ENCODE measurements around the gene IL26.

DNA sequence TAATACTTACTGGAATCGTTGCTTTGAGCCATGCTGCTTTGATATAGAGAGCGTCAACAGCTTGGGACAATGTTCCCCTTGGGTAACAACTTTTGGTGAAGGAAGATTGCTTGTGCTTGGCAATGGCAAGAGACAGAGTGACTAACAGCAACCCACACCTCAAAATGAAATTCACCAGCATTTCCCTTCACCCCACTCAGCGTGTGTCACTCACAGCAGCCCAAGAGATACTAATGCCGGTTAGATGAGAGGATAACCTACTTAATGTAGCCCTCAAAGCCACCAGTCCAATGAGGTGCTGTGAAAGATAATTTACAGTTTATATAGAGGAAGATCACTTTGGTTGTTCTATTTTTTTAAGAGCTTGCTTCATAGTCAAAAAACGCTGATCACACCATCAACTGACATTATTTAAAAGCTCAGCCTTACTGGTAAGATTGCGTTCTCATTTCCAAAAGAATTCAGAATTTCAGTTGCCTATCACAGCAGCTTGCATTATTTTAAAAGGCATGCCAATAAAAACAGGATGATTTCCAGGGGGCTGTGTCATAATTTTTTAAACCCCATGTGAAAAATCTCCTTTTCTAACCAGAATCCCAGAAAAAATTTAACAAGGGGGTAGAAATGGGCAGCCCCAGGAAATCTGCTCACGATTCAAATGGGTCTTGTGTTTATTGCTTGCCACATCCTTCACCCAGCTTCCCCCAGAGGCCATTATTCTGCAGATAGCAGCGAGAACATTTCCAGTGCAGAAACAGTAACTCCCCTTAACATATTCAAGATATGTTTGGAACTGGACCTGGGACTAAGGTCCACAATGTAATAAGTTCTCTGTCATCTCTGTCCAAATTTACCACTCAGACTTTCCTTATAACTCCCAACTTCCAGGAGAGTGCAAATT is at the start of gene IL26:
- TF ChIP-seq, protein P1, sequence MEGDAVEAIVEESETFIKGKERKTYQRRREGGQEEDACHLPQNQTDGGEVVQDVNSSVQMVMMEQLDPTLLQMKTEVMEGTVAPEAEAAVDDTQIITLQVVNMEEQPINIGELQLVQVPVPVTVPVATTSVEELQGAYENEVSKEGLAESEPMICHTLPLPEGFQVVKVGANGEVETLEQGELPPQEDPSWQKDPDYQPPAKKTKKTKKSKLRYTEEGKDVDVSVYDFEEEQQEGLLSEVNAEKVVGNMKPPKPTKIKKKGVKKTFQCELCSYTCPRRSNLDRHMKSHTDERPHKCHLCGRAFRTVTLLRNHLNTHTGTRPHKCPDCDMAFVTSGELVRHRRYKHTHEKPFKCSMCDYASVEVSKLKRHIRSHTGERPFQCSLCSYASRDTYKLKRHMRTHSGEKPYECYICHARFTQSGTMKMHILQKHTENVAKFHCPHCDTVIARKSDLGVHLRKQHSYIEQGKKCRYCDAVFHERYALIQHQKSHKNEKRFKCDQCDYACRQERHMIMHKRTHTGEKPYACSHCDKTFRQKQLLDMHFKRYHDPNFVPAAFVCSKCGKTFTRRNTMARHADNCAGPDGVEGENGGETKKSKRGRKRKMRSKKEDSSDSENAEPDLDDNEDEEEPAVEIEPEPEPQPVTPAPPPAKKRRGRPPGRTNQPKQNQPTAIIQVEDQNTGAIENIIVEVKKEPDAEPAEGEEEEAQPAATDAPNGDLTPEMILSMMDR (IDR thresholded peaks at IDR 0.05): no peak
- TF ChIP-seq POLR2A (IDR thresholded peaks at IDR 0.05): no peak
- TF ChIP-seq EP300 (IDR thresholded peaks at IDR 0.05): no peak
